Gastroesophageal sphincter (tissue), 3 donors: ENCODE results near the gene TULP4.

Experiments
- CTCF ChIP-seq, 4 experiments: fragments of 200-600 bp in 2 of 4; fragments of 450-650 bp in 2 of 4; sonication (generic) in 1 of 4; IDR thresholded peaks; one replicate each; pipeline ENCODE4 v1.5.1; 2017 to 2019; ENCODE audit warnings: antibody characterized with exemption in 4 of 4, mild to moderate bottlenecking in 2 of 4, moderate library complexity in 2 of 4
- EP300 ChIP-seq: sonication (generic); formaldehyde crosslinking; IDR thresholded peaks from one replicate; pipeline ENCODE4 v1.6.1; 2017; ENCODE audit warnings: antibody characterized with exemption, mild to moderate bottlenecking
- POLR2A ChIP-seq, 2 donors: fragments of 450-650 bp; IDR thresholded peaks; one replicate each; pipeline ENCODE4 v1.6.1; 2017; ENCODE audit warnings: antibody characterized with exemption in 2 of 2, mild to moderate bottlenecking in 2 of 2, moderate library complexity in 1 of 2
- POLR2AphosphoS5 ChIP-seq: sonication (generic); formaldehyde crosslinking; IDR thresholded peaks from one replicate; pipeline ENCODE4 v1.6.1; 2017; ENCODE audit warnings: antibody characterized with exemption

- no peak for TF ChIP-seq POLR2A (IDR thresholded peaks at IDR 0.05)
- TF ChIP-seq CTCF (IDR thresholded peaks at IDR 0.05), result no peak
- TF ChIP-seq EP300, result no peak
- TF ChIP-seq POLR2AphosphoS5, result no peak
Observed at GRCh38 chr6:158418501-158418900, 106.2 kb downstream of the TULP4 start.
